ENCODE data around the gene UPK1A. TPM values are rescaled to one million over a fixed set of nuclear protein-coding genes. Genes with fewer than 3 reads are reported as not detected.
"Not testable (repeated sequence)": the region's sequence is repeated elsewhere in the genome, so short reads cannot be mapped to it uniquely, and the experiment has no call there.

UPK1A gene
- total RNA-seq, 2 experiments from 2014 or later = not detected

GRCh38 chr19:35648017-35648961 is 18.0 kb upstream of the UPK1A start, which contains the start of gene COX6B1:
Gene COX6B1 (plus strand): TSS chr19:35648323. CDS start chr19:35651244, 2,921 bp downstream.
- peak within 1 kb of the TSS; percentile 44 for H3K27ac ChIP-seq (ENCODE audit: low read depth, low read length, poor library complexity, severe bottlenecking)
- H3K36me3 ChIP-seq (ENCODE audit: insufficient read depth, low read length) = peaks cover 28% of the 10 kb centered on the region
- peaks cover 36% of the 10 kb centered on the region for H3K4me1 ChIP-seq (ENCODE audit: insufficient read depth, low read length, poor library complexity, severe bottlenecking)
- intact Hi-C loops (cut with micrococcal nuclease; ENCODE audit: unreplicated experiment) = loop anchor here (1.0 to 10.0 kb wide), 3 partner anchors 36 to 407 kb away; partner anchors contain the start of genes HAUS5, THAP8, TMEM147 and WDR62
- ChIA-PET CTCF (ENCODE audit: unreplicated experiment) (interaction anchor here (0.6 kb wide), 1 partner anchor 100 kb away, joined by 3 read pairs; no protein-coding TSS in a partner anchor), POLR2A (interaction anchor here (0.5 to 1.5 kb wide), 19 partner anchors 9 to 771 kb away, joined by 3 to 10 read pairs (median 6); partner anchors contain the start of genes LIN37, PSENEN and U2AF1L4)
- H3K9me2 ChIP-seq (ENCODE audit: insufficient read depth, low read length) = no peaks in the 10 kb centered on the region
- peak within 1 kb of the TSS; percentile 62; the same call in 1 of the 2 replicates for H2AFZ ChIP-seq (ENCODE audit: low read length)
- H4K20me1 ChIP-seq (ENCODE audit: insufficient read depth, low read length) = 0 out of 2 replicates have a peak, but pooled peaks cover 5% of the 10 kb centered on the region
- H3K4me2 ChIP-seq (ENCODE audit: low read length) = peak within 1 kb of the TSS; percentile 84
- H3K79me2 ChIP-seq (ENCODE audit: insufficient read depth, low read depth, low read length) = peaks cover 33% of the 10 kb centered on the region
- peak within 1 kb of the TSS; percentile 89 for H3K4me3 ChIP-seq (ENCODE audit: low read depth, low read length, poor library complexity, severe bottlenecking)
- TSS peak; percentile 91 for BruUV-seq (replicated peaks)
- no peaks in the 10 kb centered on the region for H3K9me3 ChIP-seq (ENCODE audit: low read length)
- no peak for TF ChIP-seq EZH2phosphoT487 (IDR thresholded peaks at IDR 0.05; ENCODE audit: borderline replicate concordance, low read depth, low read length)
- TF ChIP-seq CTCF (conservative IDR thresholded peaks at IDR 0.05; ENCODE audit: low read length) = no peak
- peak; percentile 99 for DNase-seq (ENCODE audit: low spot score)

GRCh38 chr19:35650581-35650980 is 15.7 kb upstream of the UPK1A start:
- Histone ChIP-seq H3K79me2 (ENCODE audit: insufficient read depth, low read depth, low read length) (peaks cover 33% of the 10 kb centered on the region), H3K9me3 (ENCODE audit: low read length) (no peaks in the 10 kb centered on the region), H4K20me1 (ENCODE audit: insufficient read depth, low read length) (0 out of 2 replicates have a peak, but pooled peaks cover 5% of the 10 kb centered on the region), H3K36me3 (ENCODE audit: insufficient read depth, low read length) (peaks cover 47% of the 10 kb centered on the region), H3K4me2 (ENCODE audit: low read length) (peak overlapping the region; percentile 84; the same call in 1 of the 2 replicates), H3K4me1 (ENCODE audit: insufficient read depth, low read length, poor library complexity, severe bottlenecking) (peaks cover 16% of the 10 kb centered on the region), H3K4me3 (ENCODE audit: low read depth, low read length, poor library complexity, severe bottlenecking) (no peak overlapping the region), H2AFZ (ENCODE audit: low read length) (no peak overlapping the region), H3K27ac (ENCODE audit: low read depth, low read length, poor library complexity, severe bottlenecking) (no peak overlapping the region), H3K9me2 (ENCODE audit: insufficient read depth, low read length) (no peaks in the 10 kb centered on the region)
- DNase-seq (ENCODE audit: low spot score) = no peak
- ChIA-PET POLR2A (no interaction called here), CTCF (ENCODE audit: unreplicated experiment) (no interaction called here)
- intact Hi-C loops (cut with micrococcal nuclease; ENCODE audit: unreplicated experiment) = no loop called here
- no TSS peak for BruUV-seq (replicated peaks)
- TF ChIP-seq EZH2phosphoT487 (IDR thresholded peaks at IDR 0.05; ENCODE audit: borderline replicate concordance, low read depth, low read length) = no peak
- no peak for TF ChIP-seq CTCF (conservative IDR thresholded peaks at IDR 0.05; ENCODE audit: low read length)

GRCh38 chr19:35654828-35655227 is 11.5 kb upstream of the UPK1A start:
- CTCF ChIA-PET (ENCODE audit: unreplicated experiment); H3K9me2 ChIP-seq (ENCODE audit: insufficient read depth, low read length); H3K4me3 ChIP-seq (ENCODE audit: low read depth, low read length, poor library complexity, severe bottlenecking); H3K27ac ChIP-seq (ENCODE audit: low read depth, low read length, poor library complexity, severe bottlenecking); H2AFZ ChIP-seq (ENCODE audit: low read length); intact Hi-C loops (cut with micrococcal nuclease; ENCODE audit: unreplicated experiment); H4K20me1 ChIP-seq (ENCODE audit: insufficient read depth, low read length); H3K4me2 ChIP-seq (ENCODE audit: low read length); BruUV-seq (replicated peaks); H3K4me1 ChIP-seq (ENCODE audit: insufficient read depth, low read length, poor library complexity, severe bottlenecking); DNase-seq (ENCODE audit: low spot score); H3K9me3 ChIP-seq (ENCODE audit: low read length): not testable (repeated sequence)
- H3K36me3 ChIP-seq (ENCODE audit: insufficient read depth, low read length) = peaks cover 82% of the 10 kb centered on the region
- peaks cover 16% of the 10 kb centered on the region for H3K79me2 ChIP-seq (ENCODE audit: insufficient read depth, low read depth, low read length)
- POLR2A ChIA-PET = interaction anchor here (1.0 kb wide), 1 partner anchor 11 kb away, joined by 3 read pairs; no protein-coding TSS in a partner anchor
